Left forelimb (tissue), 1 donor: ENCODE measurements around the gene TSPAN2.
"Not testable (repeated sequence)": the region's sequence is repeated elsewhere in the genome, so short reads cannot be mapped to it uniquely, and the experiment has no call there.

ENCODE experiments used
- DNase-seq: peaks from one replicate; pipeline ENCODE4 v3.0.0-alpha.2; 2018; ENCODE audit warnings: low spot score

The TSPAN2 gene

GRCh38 chr1:115036814-115037507, 52.3 kb downstream of the TSPAN2 start:
- no peak for DNase-seq

GRCh38 chr1:115035652-115036051, 53.7 kb downstream of the TSPAN2 start:
- DNase-seq, result no peak

- DNase-seq, result no peak
These were observed 57.7 kb downstream of the TSPAN2 start for GRCh38 chr1:115031595-115031994.

GRCh38 chr1:115029526-115029925, 59.8 kb downstream of the TSPAN2 start, which contains the start of gene TSHB:
TSHB (plus strand) TSS chr1:115029826; CDS start chr1:115033363, 3,537 bp downstream.
- no peak for DNase-seq

- no peak for DNase-seq
These were observed 65.7 kb downstream of the TSPAN2 start for GRCh38 chr1:115023593-115023992.

GRCh38 chr1:115021145-115021544, 68.2 kb downstream of the TSPAN2 start:
- no peak for DNase-seq

- DNase-seq, result not testable (repeated sequence)
These were observed 69.8 kb downstream of the TSPAN2 start for GRCh38 chr1:115019549-115019948.

GRCh38 chr1:115013792-115014191, 75.5 kb downstream of the TSPAN2 start:
- DNase-seq, result no peak

- no peak for DNase-seq
These were observed 76.9 kb downstream of the TSPAN2 start for GRCh38 chr1:115012434-115012833.

- DNase-seq, result no peak
These were observed 77.3 kb downstream of the TSPAN2 start for GRCh38 chr1:115012006-115012405.

GRCh38 chr1:115006191-115006590, 83.1 kb downstream of the TSPAN2 start:
- no peak for DNase-seq
